ENCODE measurements around the gene SYNE2.

DNA sequence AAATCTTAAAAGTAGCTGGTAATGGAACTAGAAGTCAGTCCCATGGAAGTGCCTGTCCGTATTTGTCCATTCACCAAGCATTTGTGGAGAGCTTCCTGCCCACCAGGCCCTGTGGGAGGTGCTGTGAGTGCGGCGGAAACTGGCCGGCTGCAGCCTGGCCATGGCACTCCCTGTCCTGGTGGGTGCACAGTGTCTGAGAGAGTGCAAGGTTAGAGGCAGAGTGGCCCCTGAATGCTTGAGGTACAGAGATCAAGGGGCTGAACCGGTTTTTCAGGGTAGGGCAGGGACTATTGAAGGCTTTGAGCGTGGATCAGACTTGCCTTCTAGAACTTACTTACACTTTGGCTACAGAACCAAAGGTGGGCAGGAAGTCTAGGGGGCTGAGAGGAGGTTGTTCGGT is 348.5 kb downstream of the SYNE2 start:
- TF ChIP-seq CTCF (IDR thresholded peaks at IDR 0.05 in 4 of 5, conservative IDR thresholded peaks at IDR 0.05 in 1 of 5) (no peak), POLR2A (IDR thresholded peaks at IDR 0.05) (no peak)
